Measurements from ENCODE around the gene LSP1.

LSP1 gene

GRCh38 chr11:1815751-1816150, 37.1 kb upstream of the LSP1 start:
- H3K4me1 ChIP-seq (ENCODE audit: control insufficient read depth, insufficient read depth, low read length): no peaks in the 10 kb centered on the region
- no peak overlapping the region for H3K9ac ChIP-seq (ENCODE audit: low read depth, low read length)
- H3K27ac ChIP-seq (ENCODE audit: low read depth, low read length): no peak overlapping the region
- H3K4me3 ChIP-seq (ENCODE audit: low read depth, low read length): no peak overlapping the region
- H3K36me3 ChIP-seq (ENCODE audit: control insufficient read depth, insufficient read depth, low read length): no peaks in the 10 kb centered on the region
- H3K9me3 ChIP-seq (ENCODE audit: control insufficient read depth, insufficient read depth, low read length): no peaks in the 10 kb centered on the region
- H3K27me3 ChIP-seq (ENCODE audit: control insufficient read depth, insufficient read depth, low read length): 0 out of 2 replicates have a peak, but pooled peaks cover 3% of the 10 kb centered on the region

- no peaks in the 10 kb centered on the region for H3K4me1 ChIP-seq (ENCODE audit: control insufficient read depth, insufficient read depth, low read length)
- no peak overlapping the region for H3K9ac ChIP-seq (ENCODE audit: low read depth, low read length)
- H3K27ac ChIP-seq (ENCODE audit: low read depth, low read length): no peak overlapping the region
- H3K27me3 ChIP-seq (ENCODE audit: control insufficient read depth, insufficient read depth, low read length): 0 out of 2 replicates have a peak, but pooled peaks cover 3% of the 10 kb centered on the region
- no peaks in the 10 kb centered on the region for H3K36me3 ChIP-seq (ENCODE audit: control insufficient read depth, insufficient read depth, low read length)
- no peaks in the 10 kb centered on the region for H3K9me3 ChIP-seq (ENCODE audit: control insufficient read depth, insufficient read depth, low read length)
- H3K4me3 ChIP-seq (ENCODE audit: low read depth, low read length): no peak overlapping the region
These were observed 35.9 kb upstream of the LSP1 start for GRCh38 chr11:1817000-1817399.

GRCh38 chr11:1817511-1817910, 35.4 kb upstream of the LSP1 start:
- Histone ChIP-seq H3K27ac (ENCODE audit: low read depth, low read length) (no peak overlapping the region), H3K27me3 (ENCODE audit: control insufficient read depth, insufficient read depth, low read length) (0 out of 2 replicates have a peak, but pooled peaks cover 3% of the 10 kb centered on the region), H3K4me3 (ENCODE audit: low read depth, low read length) (no peak overlapping the region)

GRCh38 chr11:1819074-1819473, 33.8 kb upstream of the LSP1 start:
- Histone ChIP-seq H3K4me1 (ENCODE audit: control insufficient read depth, insufficient read depth, low read length) (no peaks in the 10 kb centered on the region), H3K9me3 (ENCODE audit: control insufficient read depth, insufficient read depth, low read length) (no peaks in the 10 kb centered on the region), H3K4me3 (ENCODE audit: low read depth, low read length) (no peak overlapping the region), H3K36me3 (ENCODE audit: control insufficient read depth, insufficient read depth, low read length) (no peaks in the 10 kb centered on the region), H3K27me3 (ENCODE audit: control insufficient read depth, insufficient read depth, low read length) (0 out of 2 replicates have a peak, but pooled peaks cover 3% of the 10 kb centered on the region), H3K9ac (ENCODE audit: low read depth, low read length) (no peak overlapping the region), H3K27ac (ENCODE audit: low read depth, low read length) (no peak overlapping the region)

More at GRCh38 chr11:1817511-1817910, 35.4 kb upstream of the LSP1 start:
- Histone ChIP-seq H3K4me1 (ENCODE audit: control insufficient read depth, insufficient read depth, low read length) (no peaks in the 10 kb centered on the region), H3K36me3 (ENCODE audit: control insufficient read depth, insufficient read depth, low read length) (no peaks in the 10 kb centered on the region), H3K9me3 (ENCODE audit: control insufficient read depth, insufficient read depth, low read length) (no peaks in the 10 kb centered on the region), H3K9ac (ENCODE audit: low read depth, low read length) (no peak overlapping the region)

GRCh38 chr11:1820463-1821325, 32.2 kb upstream of the LSP1 start:
- H3K9ac ChIP-seq (ENCODE audit: low read depth, low read length): no peak overlapping the region
- 0 out of 2 replicates have a peak, but pooled peaks cover 3% of the 10 kb centered on the region for H3K27me3 ChIP-seq (ENCODE audit: control insufficient read depth, insufficient read depth, low read length)
- H3K4me3 ChIP-seq (ENCODE audit: low read depth, low read length): no peak overlapping the region
- no peaks in the 10 kb centered on the region for H3K4me1 ChIP-seq (ENCODE audit: control insufficient read depth, insufficient read depth, low read length)
- H3K36me3 ChIP-seq (ENCODE audit: control insufficient read depth, insufficient read depth, low read length): no peaks in the 10 kb centered on the region
- no peaks in the 10 kb centered on the region for H3K9me3 ChIP-seq (ENCODE audit: control insufficient read depth, insufficient read depth, low read length)
- no peak overlapping the region for H3K27ac ChIP-seq (ENCODE audit: low read depth, low read length)

GRCh38 chr11:1821562-1821961, 31.3 kb upstream of the LSP1 start:
- H3K27ac ChIP-seq (ENCODE audit: low read depth, low read length): no peak overlapping the region
- H3K9me3 ChIP-seq (ENCODE audit: control insufficient read depth, insufficient read depth, low read length): no peaks in the 10 kb centered on the region
- H3K27me3 ChIP-seq (ENCODE audit: control insufficient read depth, insufficient read depth, low read length): 0 out of 2 replicates have a peak, but pooled peaks cover 3% of the 10 kb centered on the region
- no peaks in the 10 kb centered on the region for H3K4me1 ChIP-seq (ENCODE audit: control insufficient read depth, insufficient read depth, low read length)
- no peaks in the 10 kb centered on the region for H3K36me3 ChIP-seq (ENCODE audit: control insufficient read depth, insufficient read depth, low read length)
- no peak overlapping the region for H3K4me3 ChIP-seq (ENCODE audit: low read depth, low read length)
- H3K9ac ChIP-seq (ENCODE audit: low read depth, low read length): no peak overlapping the region

- Histone ChIP-seq H3K27me3 (ENCODE audit: control insufficient read depth, insufficient read depth, low read length) (no peaks in the 10 kb centered on the region), H3K27ac (ENCODE audit: low read depth, low read length) (no peak overlapping the region), H3K4me3 (ENCODE audit: low read depth, low read length) (no peak overlapping the region), H3K36me3 (ENCODE audit: control insufficient read depth, insufficient read depth, low read length) (no peaks in the 10 kb centered on the region), H3K9me3 (ENCODE audit: control insufficient read depth, insufficient read depth, low read length) (no peaks in the 10 kb centered on the region), H3K9ac (ENCODE audit: low read depth, low read length) (no peak overlapping the region), H3K4me1 (ENCODE audit: control insufficient read depth, insufficient read depth, low read length) (no peaks in the 10 kb centered on the region)
These were observed 30.1 kb upstream of the LSP1 start for GRCh38 chr11:1822648-1823375.

GRCh38 chr11:1823376-1824220, 29.3 kb upstream of the LSP1 start:
- Histone ChIP-seq H3K4me3 (ENCODE audit: low read depth, low read length) (no peak overlapping the region), H3K9ac (ENCODE audit: low read depth, low read length) (no peak overlapping the region), H3K27ac (ENCODE audit: low read depth, low read length) (no peak overlapping the region), H3K27me3 (ENCODE audit: control insufficient read depth, insufficient read depth, low read length) (no peaks in the 10 kb centered on the region), H3K4me1 (ENCODE audit: control insufficient read depth, insufficient read depth, low read length) (no peaks in the 10 kb centered on the region), H3K36me3 (ENCODE audit: control insufficient read depth, insufficient read depth, low read length) (no peaks in the 10 kb centered on the region), H3K9me3 (ENCODE audit: control insufficient read depth, insufficient read depth, low read length) (no peaks in the 10 kb centered on the region)

- Histone ChIP-seq H3K4me1 (ENCODE audit: control insufficient read depth, insufficient read depth, low read length) (no peaks in the 10 kb centered on the region), H3K27ac (ENCODE audit: low read depth, low read length) (no peak overlapping the region), H3K27me3 (ENCODE audit: control insufficient read depth, insufficient read depth, low read length) (no peaks in the 10 kb centered on the region), H3K4me3 (ENCODE audit: low read depth, low read length) (no peak overlapping the region), H3K9ac (ENCODE audit: low read depth, low read length) (no peak overlapping the region), H3K9me3 (ENCODE audit: control insufficient read depth, insufficient read depth, low read length) (no peaks in the 10 kb centered on the region), H3K36me3 (ENCODE audit: control insufficient read depth, insufficient read depth, low read length) (no peaks in the 10 kb centered on the region)
These were observed 28.5 kb upstream of the LSP1 start for GRCh38 chr11:1824221-1825038.
